Measurements from ENCODE around the gene EFCAB6.

DNA sequence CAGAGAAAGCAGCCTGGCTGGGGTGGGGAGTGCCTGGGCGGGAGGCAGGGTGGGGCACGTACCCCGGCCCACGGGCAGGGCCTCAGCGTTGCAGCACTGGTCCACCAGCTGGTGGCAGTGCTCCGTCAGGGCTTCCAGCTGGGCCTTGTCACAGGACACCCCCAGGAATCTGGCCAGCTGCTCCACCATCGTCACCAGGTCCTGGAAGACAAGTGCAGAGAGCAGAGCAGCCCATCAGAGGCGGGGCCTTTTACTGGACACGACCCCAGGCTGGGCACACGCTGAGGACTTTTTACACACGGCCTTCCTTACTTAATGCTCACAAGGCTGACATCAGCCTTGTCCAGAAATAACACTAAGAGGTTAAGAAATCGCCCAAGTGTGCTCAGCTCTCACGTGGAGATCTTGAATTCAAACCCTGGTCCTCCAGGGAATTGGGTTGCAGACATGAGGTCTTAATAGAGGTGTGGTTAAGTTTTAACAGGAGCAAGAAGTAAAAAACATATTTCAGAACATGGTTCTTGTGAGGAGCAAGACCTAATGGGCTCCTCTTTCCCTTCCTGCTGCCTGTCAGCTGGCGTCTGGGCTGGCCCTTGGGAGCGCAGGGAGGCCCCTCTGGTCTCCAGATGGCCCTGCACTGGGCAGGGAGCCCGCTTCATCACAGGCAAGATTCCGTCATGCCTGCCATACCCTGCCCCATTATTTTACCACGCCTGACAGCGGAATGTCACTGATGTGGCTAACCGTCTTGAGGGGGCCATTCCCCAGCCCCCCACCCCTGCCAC lies 17.1 kb upstream of the EFCAB6 start:
- TF ChIP-seq, protein P1, sequence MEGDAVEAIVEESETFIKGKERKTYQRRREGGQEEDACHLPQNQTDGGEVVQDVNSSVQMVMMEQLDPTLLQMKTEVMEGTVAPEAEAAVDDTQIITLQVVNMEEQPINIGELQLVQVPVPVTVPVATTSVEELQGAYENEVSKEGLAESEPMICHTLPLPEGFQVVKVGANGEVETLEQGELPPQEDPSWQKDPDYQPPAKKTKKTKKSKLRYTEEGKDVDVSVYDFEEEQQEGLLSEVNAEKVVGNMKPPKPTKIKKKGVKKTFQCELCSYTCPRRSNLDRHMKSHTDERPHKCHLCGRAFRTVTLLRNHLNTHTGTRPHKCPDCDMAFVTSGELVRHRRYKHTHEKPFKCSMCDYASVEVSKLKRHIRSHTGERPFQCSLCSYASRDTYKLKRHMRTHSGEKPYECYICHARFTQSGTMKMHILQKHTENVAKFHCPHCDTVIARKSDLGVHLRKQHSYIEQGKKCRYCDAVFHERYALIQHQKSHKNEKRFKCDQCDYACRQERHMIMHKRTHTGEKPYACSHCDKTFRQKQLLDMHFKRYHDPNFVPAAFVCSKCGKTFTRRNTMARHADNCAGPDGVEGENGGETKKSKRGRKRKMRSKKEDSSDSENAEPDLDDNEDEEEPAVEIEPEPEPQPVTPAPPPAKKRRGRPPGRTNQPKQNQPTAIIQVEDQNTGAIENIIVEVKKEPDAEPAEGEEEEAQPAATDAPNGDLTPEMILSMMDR (conservative IDR thresholded peaks at IDR 0.05; ENCODE audit: low read length), result no peak
- TF ChIP-seq EZH2phosphoT487 (IDR thresholded peaks at IDR 0.05; ENCODE audit: borderline replicate concordance, low read depth, low read length), result no peak
